Prostate gland (tissue), 2 donors: ENCODE data around the gene DCUN1D5.

ENCODE experiments used
- CTCF ChIP-seq, 4 experiments: fragments of 200-600 bp in 2 of 4; fragments of 450-650 bp in 2 of 4; sonication (generic) in 2 of 4; IDR thresholded peaks; 1 replicate in 3 of 4; 2 replicates in 1 of 4; pipeline ENCODE4 v1.5.1; 2016 to 2019; ENCODE audit warnings: antibody characterized with exemption in 4 of 4, mild to moderate bottlenecking in 2 of 4, moderate library complexity in 2 of 4
- POLR2AphosphoS5 ChIP-seq: sonication (generic); formaldehyde crosslinking; IDR thresholded peaks from one replicate; pipeline ENCODE4 v1.6.1; 2017; ENCODE audit warnings: antibody characterized with exemption

GRCh38 chr11:103042161-103042560, 49.8 kb downstream of the DCUN1D5 start:
- TF ChIP-seq CTCF (IDR thresholded peaks at IDR 0.05), result no peak
- no peak for TF ChIP-seq POLR2AphosphoS5
